GM12878 (cell line): ENCODE measurements around the gene ARHGEF17. TPM values are rescaled to one million over a fixed set of nuclear protein-coding genes. Genes with fewer than 3 reads are reported as not detected.
A peak's percentile ranks its signal among the peaks of the same experiment; 100 is the strongest.

Experiments
- CHD4 ChIP-seq: fragments of 200-600 bp; sonication (generic); IDR thresholded peaks from 2 replicates; pipeline ENCODE4 v1.6.1; 2016; ENCODE audit warnings: mild to moderate bottlenecking
- DPF2 ChIP-seq: fragments of 450-650 bp; IDR thresholded peaks from 2 replicates; pipeline ENCODE4 v1.6.1; 2017; ENCODE audit warnings: mild to moderate bottlenecking
- RUNX3 ChIP-seq: IDR thresholded peaks from 2 replicates; pipeline ENCODE4 v1.6.1; 2012; ENCODE audit warnings: low read length, inconsistent platforms
- polyA plus RNA-seq, 11 experiments: library from polyadenylated mRNA; depleted of rRNA in 4 of 11; unstranded in 6 of 11; stranded (reverse) in 5 of 11; fragments of >200 nt; fragmentation: Nextera tagmentation in 4 of 11; fragmentation: Illumina TruSeq in 1 of 11; extraction: Ambion mirVana in 4 of 11; extraction: Trizol in 1 of 11; gene quantifications; 1 replicate in 1 of 11; 2 replicates in 10 of 11; pipeline versions ENCODE4 v1.2.1 to v1.2.3, GENCODE V29; 2011 to 2016; ENCODE audit warnings: inconsistent platforms in 2 of 11, missing spikeins in 2 of 11, low read depth in 1 of 11
- total RNA-seq, 4 experiments: library from RNA; depleted of rRNA in 3 of 4; stranded (reverse); fragments of >200 nt in 3 of 4; fragmentation: Illumina TruSeq in 1 of 4; extraction: Trizol in 1 of 4; gene quantifications; 2 replicates each; pipeline versions ENCODE4 v1.2.1 to v1.2.3, GENCODE V29; 2013 to 2021
- TF ChIP-seq, protein P1 (sequence below): fragments of 450-650 bp; formaldehyde crosslinking; IDR thresholded peaks from 2 replicates; pipeline ENCODE4 v1.5.0; 2022; ENCODE audit warnings: mild to moderate bottlenecking, missing genetic modification characterization
- TF ChIP-seq, protein P2 (sequence below): fragments of 450-650 bp; IDR thresholded peaks from 2 replicates; pipeline ENCODE4 v1.6.1; 2017; ENCODE audit warnings: mild to moderate bottlenecking, low read depth, inconsistent platforms; ENCODE audit not compliant: poor library complexity, severe bottlenecking

The ARHGEF17 gene
- total and polyA plus RNA-seq, 10 of the 15 experiments (the other 5 are each of a cell fraction or from before 2014, with no cell fraction given), result 0.15 to 11.0 (median 1.7) TPM

DNA sequence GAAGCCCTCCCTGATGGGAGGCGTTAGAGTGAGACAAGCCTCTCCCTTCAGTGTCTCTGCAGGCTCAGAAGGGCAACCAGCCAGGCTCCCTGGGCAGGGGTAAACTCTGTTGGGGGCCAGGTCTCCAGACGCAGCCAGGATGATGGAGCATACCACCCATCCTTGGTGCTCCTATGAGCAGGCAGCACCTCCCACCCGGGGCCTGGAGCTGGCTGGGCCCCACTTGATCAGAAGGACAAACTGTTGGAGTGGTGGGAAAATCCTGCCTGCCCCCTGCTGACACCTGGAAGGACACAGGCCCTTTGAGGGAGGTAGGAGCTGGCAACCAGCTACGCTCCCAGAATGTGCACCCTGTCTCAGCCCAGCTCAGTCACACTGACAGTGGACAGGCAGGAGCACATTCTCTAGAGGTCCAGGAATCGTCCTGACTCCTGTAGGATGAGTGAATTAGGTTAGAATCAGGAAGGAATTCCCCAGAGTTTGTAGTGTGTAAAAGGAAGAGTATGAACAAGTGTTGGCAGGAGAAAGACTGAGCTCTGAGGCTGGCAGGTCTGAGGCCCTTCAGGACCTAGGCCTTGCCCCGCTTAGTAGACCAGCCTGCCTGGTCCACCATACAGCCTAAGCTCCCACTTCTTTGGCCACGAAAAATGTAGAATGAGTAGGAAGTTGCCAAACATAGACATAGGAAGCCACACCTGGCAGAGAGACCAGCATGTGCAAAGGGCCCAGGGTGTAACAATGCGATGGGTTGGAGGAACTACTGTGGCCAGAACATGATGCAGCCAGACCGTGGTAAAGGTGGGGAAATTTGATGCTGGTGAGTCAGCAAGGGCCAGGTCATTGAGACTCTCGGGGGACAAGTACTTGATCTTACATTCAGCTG, 19.1 kb downstream of the ARHGEF17 start (continued):
- TF ChIP-seq, protein P1, sequence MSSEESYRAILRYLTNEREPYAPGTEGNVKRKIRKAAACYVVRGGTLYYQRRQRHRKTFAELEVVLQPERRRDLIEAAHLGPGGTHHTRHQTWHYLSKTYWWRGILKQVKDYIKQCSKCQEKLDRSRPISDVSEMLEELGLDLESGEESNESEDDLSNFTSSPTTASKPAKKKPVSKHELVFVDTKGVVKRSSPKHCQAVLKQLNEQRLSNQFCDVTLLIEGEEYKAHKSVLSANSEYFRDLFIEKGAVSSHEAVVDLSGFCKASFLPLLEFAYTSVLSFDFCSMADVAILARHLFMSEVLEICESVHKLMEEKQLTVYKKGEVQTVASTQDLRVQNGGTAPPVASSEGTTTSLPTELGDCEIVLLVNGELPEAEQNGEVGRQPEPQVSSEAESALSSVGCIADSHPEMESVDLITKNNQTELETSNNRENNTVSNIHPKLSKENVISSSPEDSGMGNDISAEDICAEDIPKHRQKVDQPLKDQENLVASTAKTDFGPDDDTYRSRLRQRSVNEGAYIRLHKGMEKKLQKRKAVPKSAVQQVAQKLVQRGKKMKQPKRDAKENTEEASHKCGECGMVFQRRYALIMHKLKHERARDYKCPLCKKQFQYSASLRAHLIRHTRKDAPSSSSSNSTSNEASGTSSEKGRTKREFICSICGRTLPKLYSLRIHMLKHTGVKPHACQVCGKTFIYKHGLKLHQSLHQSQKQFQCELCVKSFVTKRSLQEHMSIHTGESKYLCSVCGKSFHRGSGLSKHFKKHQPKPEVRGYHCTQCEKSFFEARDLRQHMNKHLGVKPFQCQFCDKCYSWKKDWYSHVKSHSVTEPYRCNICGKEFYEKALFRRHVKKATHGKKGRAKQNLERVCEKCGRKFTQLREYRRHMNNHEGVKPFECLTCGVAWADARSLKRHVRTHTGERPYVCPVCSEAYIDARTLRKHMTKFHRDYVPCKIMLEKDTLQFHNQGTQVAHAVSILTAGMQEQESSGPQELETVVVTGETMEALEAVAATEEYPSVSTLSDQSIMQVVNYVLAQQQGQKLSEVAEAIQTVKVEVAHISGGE, result no peak
- TF ChIP-seq RUNX3 (peak; percentile 67; the same call in 1 of the 2 replicates), DPF2 (0 out of 2 replicates have a peak, but pooled peaks have one; percentile 22), CHD4 (no peak)
- TF ChIP-seq, protein P2, sequence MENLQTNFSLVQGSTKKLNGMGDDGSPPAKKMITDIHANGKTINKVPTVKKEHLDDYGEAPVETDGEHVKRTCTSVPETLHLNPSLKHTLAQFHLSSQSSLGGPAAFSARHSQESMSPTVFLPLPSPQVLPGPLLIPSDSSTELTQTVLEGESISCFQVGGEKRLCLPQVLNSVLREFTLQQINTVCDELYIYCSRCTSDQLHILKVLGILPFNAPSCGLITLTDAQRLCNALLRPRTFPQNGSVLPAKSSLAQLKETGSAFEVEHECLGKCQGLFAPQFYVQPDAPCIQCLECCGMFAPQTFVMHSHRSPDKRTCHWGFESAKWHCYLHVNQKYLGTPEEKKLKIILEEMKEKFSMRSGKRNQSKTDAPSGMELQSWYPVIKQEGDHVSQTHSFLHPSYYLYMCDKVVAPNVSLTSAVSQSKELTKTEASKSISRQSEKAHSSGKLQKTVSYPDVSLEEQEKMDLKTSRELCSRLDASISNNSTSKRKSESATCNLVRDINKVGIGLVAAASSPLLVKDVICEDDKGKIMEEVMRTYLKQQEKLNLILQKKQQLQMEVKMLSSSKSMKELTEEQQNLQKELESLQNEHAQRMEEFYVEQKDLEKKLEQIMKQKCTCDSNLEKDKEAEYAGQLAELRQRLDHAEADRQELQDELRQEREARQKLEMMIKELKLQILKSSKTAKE, result peak; percentile 32
